GM10266 (cell line): ENCODE measurements around the gene WASHC3.

ENCODE experiments used
- DNase-seq: peaks from one replicate; pipeline ENCODE4 v3.0.0; 2012; ENCODE audit errors: extremely low spot score
- CTCF ChIP-seq: IDR thresholded peaks from 2 replicates; pipeline ENCODE4 v1.5.1; 2012; ENCODE audit warnings: mild to moderate bottlenecking, low read depth; ENCODE audit not compliant: control insufficient read depth, insufficient read depth; ENCODE audit errors: missing control alignments

WASHC3 gene

GRCh38 chr12:101968770-101969169 lies 93.0 kb downstream of the WASHC3 start:
- no peak for TF ChIP-seq CTCF
- DNase-seq, result no peak

DNA sequence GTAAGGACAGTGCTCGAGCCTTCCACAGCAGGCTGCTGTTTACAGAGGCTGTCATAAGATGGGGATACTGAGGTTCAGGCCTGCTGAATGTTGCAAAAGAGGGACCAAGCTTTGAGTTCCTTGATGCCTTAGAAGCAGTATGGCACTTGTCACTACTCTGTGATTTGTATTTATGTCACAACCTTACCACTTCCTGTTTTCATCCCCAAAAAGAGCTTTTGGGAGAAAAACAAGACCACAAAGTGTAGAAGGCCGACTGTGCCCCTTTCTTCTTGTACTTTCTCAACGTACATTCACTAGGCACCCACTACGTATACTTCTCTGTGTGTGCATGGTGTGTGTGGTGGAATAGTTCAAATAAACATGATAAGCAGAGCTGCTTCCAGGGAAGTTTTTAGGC lies 94.3 kb downstream of the WASHC3 start:
- DNase-seq, result no peak
- TF ChIP-seq CTCF, result no peak

GRCh38 chr12:101966496-101966895 lies 95.3 kb downstream of the WASHC3 start:
- TF ChIP-seq CTCF, result no peak
- DNase-seq, result no peak

DNA sequence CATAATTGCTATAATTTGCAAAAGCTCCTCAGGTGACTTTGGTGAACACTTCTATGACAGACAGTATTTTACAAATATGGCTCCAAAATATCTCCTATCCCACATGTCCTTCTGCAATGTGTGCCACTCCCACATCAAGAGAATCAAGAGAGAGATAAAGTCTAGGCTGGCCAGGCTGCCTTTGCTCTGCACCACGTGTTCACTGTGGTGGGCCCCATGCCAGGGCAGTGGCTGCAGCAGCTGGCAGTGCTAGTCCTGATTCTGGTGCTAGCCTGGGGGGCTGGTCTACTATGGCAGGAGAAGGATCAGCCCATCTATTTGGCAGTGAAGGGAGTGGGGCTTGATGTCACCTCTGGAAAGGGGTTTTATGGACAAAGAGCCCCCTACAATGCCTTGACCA lies 98.1 kb downstream of the WASHC3 start:
- no peak for DNase-seq
- no peak for TF ChIP-seq CTCF
